ENCODE results near the gene CFAP45.

The CFAP45 gene

DNA sequence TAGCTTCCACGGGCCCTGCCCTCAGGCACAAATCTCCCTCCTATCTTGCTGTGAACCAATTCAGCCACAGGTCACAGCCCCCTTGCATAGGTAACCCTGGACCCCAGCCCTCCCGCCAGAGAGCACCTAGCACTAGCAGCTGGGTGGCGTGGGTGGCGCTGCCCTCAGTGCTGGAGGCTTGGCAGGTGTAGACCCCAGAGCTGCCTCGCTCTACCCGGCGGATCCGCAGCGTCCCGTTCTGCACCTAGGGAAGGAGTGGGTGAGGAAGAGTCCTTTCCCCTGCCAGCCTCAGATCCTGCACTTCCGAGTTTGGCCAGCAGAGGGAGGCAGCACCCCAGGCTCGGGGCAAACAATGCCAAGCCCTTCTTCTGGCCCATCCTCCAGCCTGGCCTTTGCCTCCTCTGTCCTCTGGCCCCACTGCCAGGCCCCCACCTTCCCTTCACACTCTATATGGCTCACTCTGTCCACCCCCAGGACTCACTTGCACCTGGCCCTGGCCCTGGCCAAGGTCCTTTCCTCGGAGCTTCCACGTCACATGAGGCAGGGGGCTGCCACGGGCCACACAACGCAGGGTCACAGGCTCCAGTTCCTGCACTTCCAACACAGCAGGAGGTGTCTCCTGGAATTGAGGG is 36.4 kb upstream of the CFAP45 start:
- DNase-seq = peak; percentile 64

DNA sequence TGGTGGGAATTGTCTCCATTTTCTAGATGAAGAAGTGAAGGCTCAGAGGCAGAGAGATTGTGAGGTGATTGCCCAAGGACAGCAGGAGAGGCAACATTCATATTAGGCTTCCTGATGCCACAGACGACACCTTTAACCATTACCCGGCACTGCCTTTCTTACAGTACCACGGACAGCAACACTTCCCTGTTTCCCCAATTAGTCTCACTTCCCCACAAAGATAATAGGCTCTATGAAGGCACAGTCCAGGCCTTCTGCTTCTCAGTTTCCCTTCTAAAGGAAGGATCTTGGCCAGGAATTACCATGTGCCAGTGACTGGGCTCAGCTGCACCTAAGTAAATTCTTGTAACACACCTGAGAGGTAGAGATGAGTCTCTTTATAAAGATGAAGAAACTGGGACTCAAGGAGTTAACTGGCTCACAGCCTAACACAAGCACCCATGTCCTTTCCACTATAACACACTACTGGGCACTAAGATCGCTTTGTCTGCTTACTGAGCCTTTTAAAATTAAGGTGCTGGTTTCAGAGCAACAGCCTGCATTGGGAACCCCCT is 35.8 kb upstream of the CFAP45 start:
- no peak for DNase-seq

GRCh38 chr1:159935305-159935704 is 35.3 kb upstream of the CFAP45 start:
- DNase-seq = no peak

DNA sequence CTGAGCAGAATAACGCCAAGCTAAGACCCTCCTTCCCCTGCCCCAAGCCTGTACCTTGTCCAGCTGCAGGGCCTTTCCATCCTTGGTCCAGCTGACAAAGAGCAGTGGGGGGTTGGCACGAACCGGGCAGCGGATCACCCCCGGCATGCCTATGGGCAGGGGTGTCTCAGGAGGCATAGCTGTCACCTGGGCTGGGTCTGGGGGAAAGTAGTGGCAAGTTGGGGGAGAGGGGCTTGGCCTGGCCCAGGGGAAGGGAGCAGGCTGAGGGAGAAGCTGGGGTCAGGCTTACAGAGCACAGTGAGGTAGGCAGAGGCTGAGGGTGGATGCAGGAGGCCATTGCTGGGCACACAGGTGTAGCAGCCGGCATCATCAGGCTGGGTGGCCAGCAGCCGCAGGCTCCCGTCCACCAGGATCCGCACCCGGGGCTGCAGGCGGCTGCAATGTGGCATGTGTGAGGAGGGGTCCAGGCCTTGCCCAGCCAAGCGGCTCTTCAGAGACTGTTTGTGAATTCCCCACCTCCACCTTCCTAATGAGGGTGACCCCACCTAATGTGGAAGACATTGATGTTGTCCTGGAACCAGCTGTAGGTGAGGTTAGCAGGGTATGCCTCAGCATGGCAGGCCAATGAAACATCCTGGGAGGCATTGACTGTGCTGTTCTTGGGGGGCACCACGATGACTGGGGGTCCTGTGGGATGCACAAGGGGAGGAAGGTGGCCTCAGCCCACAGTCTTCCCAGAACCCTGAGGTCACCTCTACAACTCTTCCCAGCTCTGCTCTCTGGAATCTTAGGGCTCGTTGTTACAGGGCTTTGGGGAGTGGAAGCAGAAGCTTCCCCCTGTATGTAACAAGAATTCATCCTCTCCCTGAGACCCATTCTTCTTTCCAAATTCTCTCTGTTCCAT is 34.4 kb upstream of the CFAP45 start:
- no peak for DNase-seq

- DNase-seq = no peak
These were observed 33.4 kb upstream of the CFAP45 start for GRCh38 chr1:159933347-159933746.

GRCh38 chr1:159932296-159933285 is 32.6 kb upstream of the CFAP45 start:
- DNase-seq = peak in 1 of 2 experiments; percentile 50

GRCh38 chr1:159931795-159932173 is 31.8 kb upstream of the CFAP45 start:
- no peak for DNase-seq

DNA sequence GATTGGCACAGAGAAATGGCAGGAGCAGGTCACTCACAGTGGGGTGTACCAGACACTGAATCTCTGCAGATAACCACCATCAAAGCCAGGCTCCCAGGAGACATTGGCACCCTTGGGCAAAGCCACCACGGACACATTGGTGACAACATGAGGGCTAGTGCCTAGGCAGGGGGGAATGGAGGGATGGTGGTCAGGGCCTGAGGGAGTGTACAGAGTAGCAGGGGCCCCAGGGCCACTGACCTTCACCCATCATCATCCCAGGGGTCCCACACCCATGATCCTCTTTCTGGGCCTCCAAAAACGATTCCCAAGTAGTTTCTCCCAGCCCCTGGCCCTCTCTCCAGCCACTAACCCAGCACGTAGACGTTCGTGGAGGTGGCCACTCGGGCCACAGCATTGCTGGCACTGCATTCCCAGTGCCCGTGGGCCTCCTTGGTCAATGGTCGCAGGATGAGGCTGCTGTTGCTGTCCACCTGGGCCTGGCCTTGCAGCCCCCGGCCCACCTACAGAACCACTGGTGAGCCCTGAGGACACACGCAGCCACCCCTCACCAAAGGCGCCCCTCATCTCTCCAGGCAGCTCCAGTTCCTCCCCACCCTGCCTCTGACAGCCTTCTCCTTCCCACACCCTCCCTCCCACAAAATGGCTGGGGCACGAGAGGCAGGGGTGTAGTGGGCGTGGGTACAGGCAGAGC is 31.3 kb upstream of the CFAP45 start:
- DNase-seq = no peak

- DNase-seq = no peak
These were observed 30.7 kb upstream of the CFAP45 start for GRCh38 chr1:159930634-159931033.

DNA sequence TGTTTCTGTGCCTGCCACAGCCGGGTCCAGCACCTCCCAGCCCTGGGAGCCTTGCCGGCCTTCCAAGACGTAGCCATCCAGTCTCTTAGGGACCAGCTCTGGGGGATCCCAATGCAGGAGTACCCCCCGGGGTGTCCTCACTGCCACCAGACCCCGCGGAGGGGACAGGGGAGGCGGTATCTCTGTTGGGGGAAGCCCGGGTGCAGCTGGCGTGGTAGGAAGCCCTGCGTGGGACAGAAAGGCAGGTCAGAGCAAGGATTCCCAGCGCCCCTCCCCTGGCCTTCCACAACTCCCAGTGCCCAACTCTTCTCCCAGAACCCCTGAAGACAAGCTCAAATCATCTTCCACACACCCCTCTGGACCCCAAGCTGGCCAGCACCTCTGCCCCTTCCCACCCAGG is 30.3 kb upstream of the CFAP45 start:
- DNase-seq = no peak

GRCh38 chr1:159929155-159930051 is 29.4 kb upstream of the CFAP45 start:
- no peak for DNase-seq

GRCh38 chr1:159928491-159929050 is 28.6 kb upstream of the CFAP45 start:
- DNase-seq = no peak

DNA sequence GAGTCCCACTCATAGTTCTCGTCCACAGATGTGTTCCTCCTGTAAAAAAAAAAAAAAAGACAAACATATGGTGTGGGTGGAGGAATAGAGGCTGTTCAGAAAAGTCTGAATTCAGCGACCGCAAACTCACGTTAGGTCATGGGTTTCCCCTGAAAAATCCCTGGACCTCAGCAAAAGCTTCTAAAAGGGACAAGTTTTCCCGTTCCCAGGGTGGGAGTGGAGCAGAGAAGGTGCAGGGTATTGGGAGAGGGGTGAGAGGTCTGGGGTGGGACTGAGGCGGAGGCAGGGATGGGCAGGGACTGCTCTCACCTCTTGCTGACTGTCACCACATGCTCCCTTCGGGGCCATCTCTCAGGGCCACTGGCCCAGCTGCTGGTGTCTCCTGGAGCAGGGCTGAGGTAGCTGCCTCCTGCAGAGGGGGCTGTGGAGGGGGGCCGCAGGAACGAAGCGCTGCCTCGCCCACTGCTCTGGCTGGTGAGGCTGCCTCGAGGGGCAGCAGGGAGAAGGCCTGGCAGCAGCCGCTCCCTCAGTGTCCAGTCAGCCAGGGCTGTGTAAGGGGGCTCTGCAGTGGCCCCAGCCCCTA is 28.0 kb upstream of the CFAP45 start:
- DNase-seq = no peak

- no peak for DNase-seq
These were observed 27.4 kb upstream of the CFAP45 start for GRCh38 chr1:159927211-159927848.

GRCh38 chr1:159925719-159926078 is 25.7 kb upstream of the CFAP45 start:
- DNase-seq = no peak

GRCh38 chr1:159924791-159925718 is 25.1 kb upstream of the CFAP45 start, which contains the start of gene TAGLN2:
Gene TAGLN2, minus strand, starts transcription at chr1:159925507. Its CDS starts 4,998 bp downstream, at chr1:159920509.
- peak; percentile 39 to 75 for DNase-seq

- DNase-seq = peak; percentile 54 to 59
These were observed 24.2 kb upstream of the CFAP45 start for GRCh38 chr1:159924025-159924790.
